ENCODE measurements around the gene LRMDA. TPM values are rescaled to one million over a fixed set of nuclear protein-coding genes. Genes with fewer than 3 reads are reported as not detected.

Gene LRMDA
- total and polyA plus RNA-seq, 10 of the 15 experiments (the other 5 are each of a cell fraction or from before 2014, with no cell fraction given): 0.07 to 0.54 (median 0.29) TPM; not detected in 4

DNA sequence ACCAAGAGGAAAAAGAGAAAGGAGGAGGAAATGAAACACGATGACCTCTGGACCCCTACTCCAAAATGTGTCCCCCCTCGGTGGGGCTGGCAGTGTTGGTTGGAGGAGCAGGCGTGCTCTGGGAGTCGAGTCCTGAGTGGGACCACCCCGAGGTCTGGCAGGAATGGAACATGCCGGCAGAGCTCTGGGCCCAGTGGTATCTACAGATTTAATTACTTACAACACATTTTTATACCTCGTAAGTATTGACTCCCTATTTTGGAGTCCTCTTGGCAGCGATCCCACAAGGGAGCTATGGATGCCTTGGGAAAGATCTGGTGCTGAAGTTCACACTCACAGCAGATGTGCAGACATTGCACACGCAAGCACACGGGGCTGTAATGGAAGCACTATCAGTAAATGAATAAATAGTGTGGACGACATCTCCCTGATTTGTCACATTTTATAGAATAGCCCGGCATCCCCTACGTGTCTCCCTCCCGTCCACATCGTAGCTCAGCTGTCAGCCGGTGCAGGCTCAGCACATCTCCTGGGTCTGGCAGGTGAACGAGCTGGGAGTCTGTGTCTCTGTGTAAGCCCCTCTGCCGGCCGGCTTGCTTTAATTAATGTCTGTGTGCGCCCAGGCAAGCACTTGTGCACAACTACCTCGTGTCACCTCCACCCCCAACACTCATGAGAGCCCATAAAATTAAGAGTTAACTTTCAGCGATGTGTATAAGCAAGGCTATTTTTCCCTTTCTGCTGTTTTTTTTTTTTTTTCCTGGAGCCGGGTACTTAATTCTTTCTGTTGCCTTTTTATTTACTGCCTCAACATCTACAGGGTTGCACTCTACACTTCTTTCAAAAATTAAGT is 603.2 kb downstream of the LRMDA start:
- H3K79me2 ChIP-seq (ENCODE audit: control insufficient read depth, insufficient read depth, low read length): no peaks in the 10 kb centered on the region
- H3K27ac ChIP-seq (ENCODE audit: control insufficient read depth, insufficient read depth): no peak overlapping the region
- H3K27me3 ChIP-seq (replicated peaks in 1 of 2; ENCODE audit: control insufficient read depth in 2 of 2, insufficient read depth in 2 of 2, low read length in 1 of 2): no peaks in the 10 kb centered on the region
- intact Hi-C loops (cut with micrococcal nuclease; ENCODE audit: unreplicated experiment) (loop anchor here (5.0 kb wide), 1 partner anchor 513 kb away; no protein-coding TSS in a partner anchor), in situ Hi-C loops (cut with MboI) (loop anchor here (25.0 kb wide), 1 partner anchor 647 kb away; no protein-coding TSS in a partner anchor)
- no peak for FAIRE-seq
- ChIA-PET CTCF (interaction anchor here (0.6 to 3.3 kb wide), 3 partner anchors 27 to 634 kb away, joined by 4 to 26 read pairs (median 5); partner anchors contain the start of gene ZNF503), SMC1A (ENCODE audit: uncharacterized antibody, unreplicated experiment) (interaction anchor here (0.5 to 1.5 kb wide), 4 partner anchors 233 to 412 kb away, joined by 3 to 5 read pairs (median 3); no protein-coding TSS in a partner anchor), RAD21 (ENCODE audit: unreplicated experiment) (interaction anchor here (0.6 to 2.7 kb wide), 4 partner anchors 269 to 635 kb away, joined by 3 to 16 read pairs (median 4); partner anchors contain the start of gene ZNF503), POLR2A (no interaction called here)
- DNase-seq (ENCODE audit: low read depth, low spot score): no peak
- TF ChIP-seq, protein P1, sequence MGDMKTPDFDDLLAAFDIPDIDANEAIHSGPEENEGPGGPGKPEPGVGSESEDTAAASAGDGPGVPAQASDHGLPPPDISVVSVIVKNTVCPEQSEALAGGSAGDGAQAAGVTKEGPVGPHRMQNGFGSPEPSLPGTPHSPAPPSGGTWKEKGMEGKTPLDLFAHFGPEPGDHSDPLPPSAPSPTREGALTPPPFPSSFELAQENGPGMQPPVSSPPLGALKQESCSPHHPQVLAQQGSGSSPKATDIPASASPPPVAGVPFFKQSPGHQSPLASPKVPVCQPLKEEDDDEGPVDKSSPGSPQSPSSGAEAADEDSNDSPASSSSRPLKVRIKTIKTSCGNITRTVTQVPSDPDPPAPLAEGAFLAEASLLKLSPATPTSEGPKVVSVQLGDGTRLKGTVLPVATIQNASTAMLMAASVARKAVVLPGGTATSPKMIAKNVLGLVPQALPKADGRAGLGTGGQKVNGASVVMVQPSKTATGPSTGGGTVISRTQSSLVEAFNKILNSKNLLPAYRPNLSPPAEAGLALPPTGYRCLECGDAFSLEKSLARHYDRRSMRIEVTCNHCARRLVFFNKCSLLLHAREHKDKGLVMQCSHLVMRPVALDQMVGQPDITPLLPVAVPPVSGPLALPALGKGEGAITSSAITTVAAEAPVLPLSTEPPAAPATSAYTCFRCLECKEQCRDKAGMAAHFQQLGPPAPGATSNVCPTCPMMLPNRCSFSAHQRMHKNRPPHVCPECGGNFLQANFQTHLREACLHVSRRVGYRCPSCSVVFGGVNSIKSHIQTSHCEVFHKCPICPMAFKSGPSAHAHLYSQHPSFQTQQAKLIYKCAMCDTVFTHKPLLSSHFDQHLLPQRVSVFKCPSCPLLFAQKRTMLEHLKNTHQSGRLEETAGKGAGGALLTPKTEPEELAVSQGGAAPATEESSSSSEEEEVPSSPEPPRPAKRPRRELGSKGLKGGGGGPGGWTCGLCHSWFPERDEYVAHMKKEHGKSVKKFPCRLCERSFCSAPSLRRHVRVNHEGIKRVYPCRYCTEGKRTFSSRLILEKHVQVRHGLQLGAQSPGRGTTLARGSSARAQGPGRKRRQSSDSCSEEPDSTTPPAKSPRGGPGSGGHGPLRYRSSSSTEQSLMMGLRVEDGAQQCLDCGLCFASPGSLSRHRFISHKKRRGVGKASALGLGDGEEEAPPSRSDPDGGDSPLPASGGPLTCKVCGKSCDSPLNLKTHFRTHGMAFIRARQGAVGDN (IDR thresholded peaks at IDR 0.05): no peak
- TF ChIP-seq, protein P2, sequence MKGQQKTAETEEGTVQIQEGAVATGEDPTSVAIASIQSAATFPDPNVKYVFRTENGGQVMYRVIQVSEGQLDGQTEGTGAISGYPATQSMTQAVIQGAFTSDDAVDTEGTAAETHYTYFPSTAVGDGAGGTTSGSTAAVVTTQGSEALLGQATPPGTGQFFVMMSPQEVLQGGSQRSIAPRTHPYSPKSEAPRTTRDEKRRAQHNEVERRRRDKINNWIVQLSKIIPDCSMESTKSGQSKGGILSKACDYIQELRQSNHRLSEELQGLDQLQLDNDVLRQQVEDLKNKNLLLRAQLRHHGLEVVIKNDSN (IDR thresholded peaks at IDR 0.05; ENCODE audit: borderline replicate concordance, extremely low read length, insufficient read depth, low read depth, low read length): no peak
- TF ChIP-seq SP1 (IDR thresholded peaks at IDR 0.05; ENCODE audit: low read depth, low read length): no peak
- no TSS peak for BruUV-seq (replicated peaks)
- H2AFZ ChIP-seq (ENCODE audit: control insufficient read depth, low read depth, low read length): no peak overlapping the region
- H3K4me3 ChIP-seq: no peak overlapping the region
- ATAC-seq: no peak
- H3K4me2 ChIP-seq (ENCODE audit: control insufficient read depth, insufficient read depth): no peak overlapping the region
- no peak overlapping the region for H3K9ac ChIP-seq (ENCODE audit: control insufficient read depth, insufficient read depth, low read length)
- no peaks in the 10 kb centered on the region; the same call in 2 of the 3 replicates for H3K9me3 ChIP-seq (replicated peaks; ENCODE audit: control insufficient read depth, insufficient read depth, low read length)
- no peaks in the 10 kb centered on the region for H3K4me1 ChIP-seq (ENCODE audit: control insufficient read depth, insufficient read depth, low read length)
- no peaks in the 10 kb centered on the region; the same call in 1 of the 2 replicates for H4K20me1 ChIP-seq (ENCODE audit: control insufficient read depth, insufficient read depth)
- no peaks in the 10 kb centered on the region for H3K36me3 ChIP-seq (ENCODE audit: control insufficient read depth in 2 of 2, insufficient read depth in 2 of 2, low read length in 1 of 2)
- WGBS (ENCODE audit: insufficient coverage, insufficient replicate concordance, low lambda C conversion rate, missing lambda C conversion rate): 43% methylated on average over 23 of the region's 23 CpGs

Measured in GM12878 (cell line).